ENCODE data around the gene POGLUT2.

DNA sequence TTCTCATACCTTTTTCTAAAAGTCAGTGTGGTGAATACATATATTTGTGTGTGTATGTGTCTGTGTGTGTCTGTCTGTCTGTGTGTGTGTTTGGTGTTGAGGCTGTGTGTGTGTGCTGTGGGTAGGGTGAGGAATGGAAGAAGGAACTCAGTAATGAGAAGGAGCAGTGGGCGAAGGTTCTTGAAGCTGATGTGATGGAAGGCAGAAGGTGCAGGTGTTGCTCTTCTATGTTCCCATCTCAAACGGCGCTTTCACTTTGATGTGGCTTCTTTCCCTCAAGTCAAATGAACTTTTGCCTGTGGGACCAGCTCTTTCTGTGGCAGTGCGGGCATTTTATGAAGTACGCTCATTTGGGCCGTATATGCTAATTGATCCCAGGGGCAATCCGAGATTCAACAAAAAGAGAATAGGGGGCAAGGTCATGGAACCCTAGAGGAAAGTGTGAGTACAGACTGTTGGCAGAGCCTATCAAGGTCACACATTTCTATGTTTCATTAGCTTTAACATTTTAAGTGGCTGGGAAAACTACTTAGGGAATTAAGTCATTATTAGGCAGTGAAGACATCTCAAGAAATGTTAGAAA lies 15.3 kb upstream of the POGLUT2 start:
- TF ChIP-seq POLR2AphosphoS5 (IDR thresholded peaks at IDR 0.05; ENCODE audit: low read depth, low read length) (no peak), POLR2A (IDR thresholded peaks at IDR 0.05; ENCODE audit: low read depth, low read length) (no peak), TAF1 (IDR thresholded peaks at IDR 0.05; ENCODE audit: borderline replicate concordance, low read depth, low read length) (no peak)

Measured in GM12892 (cell line).